BE2C (cell line): ENCODE data around the gene NT5DC4.

Experiments
- DNase-seq: peaks from one replicate; pipeline ENCODE4 v3.0.0-alpha.2; 2020
- H3K27me3 ChIP-seq: fragments of 250-450 bp; sonication (Bioruptor Pico); 2 replicates; pipeline ENCODE4 v1.5.1; 2020; ENCODE audit warnings: mild to moderate bottlenecking
- H3K36me3 ChIP-seq: fragments of 250-450 bp; sonication (Bioruptor Pico); 2 replicates; pipeline ENCODE4 v1.5.1; 2020; ENCODE audit warnings: mild to moderate bottlenecking
- H3K4me1 ChIP-seq: fragments of 250-450 bp; sonication (Bioruptor Pico); 2 replicates; pipeline ENCODE4 v1.5.1; 2020
- H3K4me3 ChIP-seq: 2 replicates; pipeline ENCODE4 v1.5.1; 2011; ENCODE audit warnings: low read depth, low read length
- H3K9me3 ChIP-seq: fragments of 250-450 bp; sonication (Bioruptor Pico); 2 replicates; pipeline ENCODE4 v1.5.1; 2020
- TF ChIP-seq, protein P1 (sequence below): IDR thresholded peaks from 2 replicates; pipeline ENCODE4 v1.5.1; 2012; ENCODE audit warnings: mild to moderate bottlenecking, low read depth, low read length

The NT5DC4 gene

DNA sequence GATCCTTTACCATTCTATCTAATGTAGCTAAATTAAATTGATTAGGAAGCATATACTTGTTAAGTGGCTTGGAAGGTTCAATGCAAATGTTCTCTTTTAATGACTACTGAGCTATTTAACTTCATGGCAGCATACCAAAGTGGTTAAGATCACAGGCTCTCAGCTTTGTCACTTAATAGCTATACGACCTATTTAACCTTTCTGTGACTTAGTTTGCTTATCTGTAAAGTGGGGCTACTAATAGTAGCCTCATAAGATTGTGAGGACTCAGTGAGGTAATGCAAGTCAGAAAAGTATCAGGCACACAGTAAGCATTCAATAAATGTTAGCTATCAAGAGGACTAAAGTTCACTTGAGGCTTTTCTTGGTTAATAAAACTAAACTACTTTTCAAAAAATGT, 39.3 kb downstream of the NT5DC4 start:
- no peaks in the 10 kb centered on the region for H3K9me3 ChIP-seq
- H3K4me3 ChIP-seq: no peak overlapping the region
- H3K27me3 ChIP-seq: no peaks in the 10 kb centered on the region
- peaks cover 12% of the 10 kb centered on the region for H3K36me3 ChIP-seq
- H3K4me1 ChIP-seq: no peaks in the 10 kb centered on the region
- DNase-seq: no peak
- TF ChIP-seq, protein P1, sequence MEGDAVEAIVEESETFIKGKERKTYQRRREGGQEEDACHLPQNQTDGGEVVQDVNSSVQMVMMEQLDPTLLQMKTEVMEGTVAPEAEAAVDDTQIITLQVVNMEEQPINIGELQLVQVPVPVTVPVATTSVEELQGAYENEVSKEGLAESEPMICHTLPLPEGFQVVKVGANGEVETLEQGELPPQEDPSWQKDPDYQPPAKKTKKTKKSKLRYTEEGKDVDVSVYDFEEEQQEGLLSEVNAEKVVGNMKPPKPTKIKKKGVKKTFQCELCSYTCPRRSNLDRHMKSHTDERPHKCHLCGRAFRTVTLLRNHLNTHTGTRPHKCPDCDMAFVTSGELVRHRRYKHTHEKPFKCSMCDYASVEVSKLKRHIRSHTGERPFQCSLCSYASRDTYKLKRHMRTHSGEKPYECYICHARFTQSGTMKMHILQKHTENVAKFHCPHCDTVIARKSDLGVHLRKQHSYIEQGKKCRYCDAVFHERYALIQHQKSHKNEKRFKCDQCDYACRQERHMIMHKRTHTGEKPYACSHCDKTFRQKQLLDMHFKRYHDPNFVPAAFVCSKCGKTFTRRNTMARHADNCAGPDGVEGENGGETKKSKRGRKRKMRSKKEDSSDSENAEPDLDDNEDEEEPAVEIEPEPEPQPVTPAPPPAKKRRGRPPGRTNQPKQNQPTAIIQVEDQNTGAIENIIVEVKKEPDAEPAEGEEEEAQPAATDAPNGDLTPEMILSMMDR: no peak

DNA sequence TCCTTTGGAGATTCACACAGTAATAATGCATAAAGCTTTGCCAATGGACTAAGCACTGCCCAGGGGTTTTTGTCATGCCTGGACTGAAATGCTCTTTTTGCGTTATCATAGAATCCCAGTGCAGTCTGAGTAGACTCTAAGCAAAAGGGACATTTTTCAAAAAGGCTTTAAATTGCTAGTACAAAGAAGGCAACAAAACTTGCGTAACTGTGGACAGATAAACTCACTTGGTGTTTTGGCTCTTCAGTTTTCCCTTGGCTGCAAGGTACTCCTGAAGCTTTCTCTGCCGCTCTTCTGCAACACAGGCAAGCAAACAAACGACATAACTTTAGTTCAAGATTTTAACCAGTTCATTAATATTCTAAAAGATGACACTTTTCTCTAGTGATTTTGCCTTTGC, 41.5 kb downstream of the NT5DC4 start:
- Histone ChIP-seq H3K4me3 (no peak overlapping the region), H3K27me3 (no peaks in the 10 kb centered on the region), H3K36me3 (no peaks in the 10 kb centered on the region; the same call in 1 of the 2 replicates), H3K9me3 (no peaks in the 10 kb centered on the region), H3K4me1 (no peaks in the 10 kb centered on the region)
- DNase-seq: no peak
- TF ChIP-seq, protein P1: no peak

DNA sequence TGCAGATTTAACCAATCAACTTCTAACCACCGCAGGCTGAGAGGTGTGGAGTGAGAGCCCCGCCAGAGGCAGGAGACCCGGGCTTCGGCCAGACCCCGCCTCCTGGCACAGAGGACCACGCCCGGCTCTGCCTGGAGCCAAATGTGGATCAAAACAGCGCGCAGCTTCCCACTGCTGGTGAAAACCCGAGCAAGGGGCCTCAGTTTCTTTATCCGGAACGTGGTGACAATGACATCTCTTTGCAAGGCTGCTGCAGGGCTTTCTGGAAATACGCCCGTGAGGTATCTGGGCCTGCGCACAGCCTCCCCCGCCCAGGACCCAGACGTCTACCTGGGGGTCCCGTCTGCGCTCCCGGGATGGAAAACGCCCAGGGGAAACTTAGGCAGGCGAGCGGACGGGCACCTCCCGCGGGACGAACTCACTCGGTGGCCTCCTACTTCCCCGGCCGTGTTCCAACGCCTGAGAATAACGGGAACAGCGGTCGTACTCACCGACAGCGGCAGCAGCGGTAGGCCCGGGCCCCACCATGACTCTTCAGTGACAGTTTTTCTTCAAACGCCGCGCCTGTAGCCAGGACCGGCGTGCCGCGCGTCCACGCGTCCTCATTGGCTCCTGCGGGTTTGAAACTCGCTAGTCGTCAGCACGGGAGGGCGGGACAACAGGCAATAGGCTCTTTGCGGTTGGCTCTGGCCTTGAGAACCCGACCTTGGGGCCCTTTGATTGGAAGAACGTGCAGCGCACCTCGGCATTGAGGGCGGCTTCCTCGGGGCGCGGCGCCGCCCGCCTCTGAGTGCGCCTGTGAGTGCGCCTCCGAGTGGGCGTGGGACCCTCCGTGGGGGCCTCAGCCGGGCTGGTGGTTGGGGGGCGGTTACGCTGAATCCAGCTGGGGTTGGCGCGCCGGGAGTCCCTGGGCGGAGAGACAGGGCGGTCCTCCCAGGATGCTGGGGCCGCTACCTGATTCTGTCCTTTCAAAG, 43.5 kb downstream of the NT5DC4 start, which contains the start of gene CKAP2L:
TSS of gene CKAP2L (minus strand) at position 539 of the 974 bp plus-strand sequence. CDS start at position 528, 11 bp downstream.
- TF ChIP-seq, protein P1: no peak

DNA sequence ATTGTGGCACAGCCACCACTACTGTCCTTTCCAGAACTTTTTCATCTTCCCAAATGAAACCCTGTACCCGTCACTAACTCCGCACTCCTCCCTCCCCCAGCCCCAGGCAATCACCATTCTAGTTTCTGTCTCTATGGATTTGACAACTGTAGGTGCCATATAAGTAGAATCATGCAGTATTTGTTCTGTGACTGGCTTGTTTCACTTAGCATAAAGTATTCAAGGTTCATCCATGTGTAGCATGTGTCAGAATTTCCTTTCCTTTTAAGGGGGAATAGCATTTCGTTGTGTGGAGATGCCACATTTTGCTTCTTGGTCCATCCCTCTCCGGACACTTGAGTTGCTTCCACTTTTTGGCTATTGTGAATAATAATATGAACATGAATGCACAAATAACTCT, 44.4 kb downstream of the NT5DC4 start:
- no peak for DNase-seq
- Histone ChIP-seq H3K4me3 (peak overlapping the region; percentile 83), H3K27me3 (no peaks in the 10 kb centered on the region), H3K9me3 (no peaks in the 10 kb centered on the region), H3K36me3 (no peaks in the 10 kb centered on the region), H3K4me1 (no peaks in the 10 kb centered on the region)
- TF ChIP-seq, protein P1: no peak

More for the DNA sequence above, 43.5 kb downstream of the NT5DC4 start, which contains the start of gene CKAP2L:
- H3K4me1 ChIP-seq: no peaks in the 10 kb centered on the region
- no peaks in the 10 kb centered on the region for H3K27me3 ChIP-seq
- no peaks in the 10 kb centered on the region for H3K36me3 ChIP-seq
- no peaks in the 10 kb centered on the region for H3K9me3 ChIP-seq
- peak within 1 kb of the TSS; percentile 83 for H3K4me3 ChIP-seq
- peak; percentile 92 for DNase-seq

DNA sequence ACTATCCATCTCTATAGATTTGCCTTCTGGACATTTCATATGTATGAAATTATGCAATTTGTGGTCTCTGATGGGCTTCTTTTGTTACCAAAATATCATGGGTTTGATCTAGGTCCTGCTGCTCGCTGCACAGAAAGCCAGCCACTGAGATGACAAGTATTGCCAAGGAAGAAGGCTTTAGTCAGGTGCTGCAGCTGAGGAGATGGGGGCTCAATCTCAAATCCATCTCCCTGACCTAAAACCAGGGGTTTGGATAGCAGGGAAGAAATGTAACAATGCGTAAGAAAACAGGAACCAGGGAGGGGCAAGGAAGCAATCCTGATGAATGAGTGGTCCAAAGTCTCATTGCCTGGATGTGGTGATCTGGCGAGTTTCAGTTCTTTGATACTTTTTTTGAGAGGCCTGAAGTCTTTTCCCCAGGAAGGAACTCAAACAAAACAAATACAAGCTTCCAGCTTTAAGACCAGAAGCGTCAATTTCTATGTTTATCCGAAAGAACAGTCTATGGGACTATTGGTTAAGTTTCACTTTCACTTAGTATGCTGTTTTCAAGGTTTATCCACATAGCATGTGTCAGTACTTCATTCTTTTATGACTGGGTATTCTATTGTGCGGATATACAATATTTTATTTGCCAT, 47.0 kb downstream of the NT5DC4 start:
- Histone ChIP-seq H3K4me1 (no peaks in the 10 kb centered on the region), H3K4me3 (no peak overlapping the region), H3K27me3 (no peaks in the 10 kb centered on the region), H3K9me3 (no peaks in the 10 kb centered on the region), H3K36me3 (no peaks in the 10 kb centered on the region)
- no peak for DNase-seq
- TF ChIP-seq, protein P1: no peak
